HepG2 (cell line): ENCODE data around the gene FALEC. TPM values are rescaled to one million over a fixed set of nuclear protein-coding genes. Genes with fewer than 3 reads are reported as not detected.

ENCODE experiments used
- CBX5 ChIP-seq: sonication (generic); formaldehyde crosslinking; IDR thresholded peaks from 2 replicates; pipeline ENCODE4 v1.4.0; 2020; ENCODE audit warnings: missing genetic modification reagents, borderline replicate concordance
- CC2D1A ChIP-seq: sonication (generic); formaldehyde crosslinking; IDR thresholded peaks from 2 replicates; pipeline ENCODE4 v1.8.1; 2023; ENCODE audit warnings: mild to moderate bottlenecking, missing genetic modification reagents
- FOXM1 ChIP-seq: sonication (generic); formaldehyde crosslinking; IDR thresholded peaks from 2 replicates; pipeline ENCODE4 v1.5.0; 2020; ENCODE audit warnings: missing genetic modification reagents
- GLI4 ChIP-seq: sonication (generic); formaldehyde crosslinking; IDR thresholded peaks from 2 replicates; pipeline ENCODE4 v1.5.1; 2020; ENCODE audit warnings: missing genetic modification reagents, mild to moderate bottlenecking, moderate library complexity, borderline replicate concordance
- GLMP ChIP-seq: sonication (generic); formaldehyde crosslinking; IDR thresholded peaks from 2 replicates; pipeline ENCODE4 v1.9.0; 2021; ENCODE audit warnings: missing genetic modification reagents, mild to moderate bottlenecking, borderline replicate concordance
- MIER2 ChIP-seq: IDR thresholded peaks from 2 replicates; pipeline ENCODE4 v1.6.1; 2016; ENCODE audit warnings: missing biosample characterization, missing genetic modification reagents
- NR3C1 ChIP-seq: sonication (generic); formaldehyde crosslinking; IDR thresholded peaks from 2 replicates; pipeline ENCODE4 v1.4.0; 2020; ENCODE audit warnings: missing genetic modification reagents
- REXO4 ChIP-seq: sonication (generic); formaldehyde crosslinking; IDR thresholded peaks from 2 replicates; pipeline ENCODE4 v1.8.0; 2022; ENCODE audit warnings: missing genetic modification reagents, mild to moderate bottlenecking, borderline replicate concordance
- SAP130 ChIP-seq: IDR thresholded peaks from 2 replicates; pipeline ENCODE4 v1.6.1; 2016; ENCODE audit warnings: low read depth
- SMAD3 ChIP-seq: sonication (generic); formaldehyde crosslinking; IDR thresholded peaks from 2 replicates; pipeline ENCODE4 v1.4.0; 2020; ENCODE audit warnings: missing genetic modification reagents
- SRF ChIP-seq: IDR thresholded peaks from 2 replicates; pipeline ENCODE4 v1.6.1; 2011; ENCODE audit warnings: mild to moderate bottlenecking, low read depth, low read length, moderate library complexity
- THAP7 ChIP-seq: sonication (generic); formaldehyde crosslinking; IDR thresholded peaks from 2 replicates; pipeline ENCODE4 v1.8.1; 2023; ENCODE audit warnings: mild to moderate bottlenecking, missing genetic modification reagents
- U2AF1 ChIP-seq: fragments of 200-400 bp; formaldehyde crosslinking; optimal IDR thresholded peaks from 2 replicates; pipeline ENCODE3; 2017; ENCODE audit warnings: mild to moderate bottlenecking, low read depth, low read length
- ZFP90 ChIP-seq: sonication (generic); formaldehyde crosslinking; IDR thresholded peaks from 2 replicates; pipeline ENCODE4 v1.8.0; 2022; ENCODE audit warnings: missing genetic modification reagents, mild to moderate bottlenecking, inconsistent platforms, borderline replicate concordance
- ZNF260 ChIP-seq: sonication (generic); formaldehyde crosslinking; IDR thresholded peaks from 2 replicates; pipeline ENCODE4 v1.4.0; 2020; ENCODE audit warnings: missing genetic modification reagents, low read depth, mild to moderate bottlenecking, borderline replicate concordance
- ZNF292 ChIP-seq: sonication (generic); formaldehyde crosslinking; IDR thresholded peaks from 2 replicates; pipeline ENCODE4 v1.8.1; 2022; ENCODE audit warnings: mild to moderate bottlenecking, low read depth, missing genetic modification reagents, borderline replicate concordance
- ZNF501 ChIP-seq: sonication (generic); formaldehyde crosslinking; IDR thresholded peaks from 2 replicates; pipeline ENCODE4 v1.5.1; 2020; ENCODE audit warnings: mild to moderate bottlenecking, moderate library complexity, missing genetic modification reagents
- ZNF503 ChIP-seq: sonication (generic); formaldehyde crosslinking; IDR thresholded peaks from 2 replicates; pipeline ENCODE4 v1.4.0; 2020; ENCODE audit warnings: missing genetic modification reagents
- ZNF660 ChIP-seq: sonication (generic); formaldehyde crosslinking; IDR thresholded peaks from 2 replicates; pipeline ENCODE4 v1.5.1; 2020; ENCODE audit warnings: mild to moderate bottlenecking, low read depth, missing genetic modification reagents, borderline replicate concordance
- ZSCAN12 ChIP-seq: sonication (generic); formaldehyde crosslinking; IDR thresholded peaks from 2 replicates; pipeline ENCODE4 v1.9.0; 2021; ENCODE audit warnings: mild to moderate bottlenecking, missing genetic modification reagents
- polyA plus RNA-seq, 8 experiments: library from polyadenylated mRNA; depleted of rRNA in 3 of 8; stranded (reverse) in 7 of 8; unstranded in 1 of 8; fragments of >200 nt; fragmentation: Illumina TruSeq in 4 of 8; extraction: Trizol in 4 of 8; gene quantifications; 2 replicates each; pipeline versions ENCODE4 v1.2.1 to v1.2.3, GENCODE V29; 2011 to 2016; ENCODE audit warnings: low read depth in 4 of 8, missing spikeins in 1 of 8, mixed read lengths in 1 of 8; ENCODE audit not compliant: insufficient read depth in 1 of 8
- total RNA-seq, 5 experiments: library from RNA; depleted of rRNA; stranded (reverse); fragments of >200 nt; fragmentation: Illumina TruSeq; extraction: Trizol; gene quantifications; 2 replicates each; pipeline ENCODE4 v1.2.3, GENCODE V29; 2016; ENCODE audit warnings: low read depth in 1 of 5
- TF ChIP-seq, protein P1 (sequence below): IDR thresholded peaks from 2 replicates; pipeline ENCODE4 v1.6.1; 2016; ENCODE audit warnings: low read depth
- TF ChIP-seq, protein P2 (sequence below): fragments of 450-650 bp; IDR thresholded peaks from 2 replicates; pipeline ENCODE4 v1.6.1; 2017; ENCODE audit warnings: mild to moderate bottlenecking

FALEC gene
- total and polyA plus RNA-seq, 2 of the 13 experiments (the other 11 are each of a cell fraction or from before 2014, with no cell fraction given): 0.33 to 0.71 TPM

GRCh38 chr1:150552128-150552910 is 36.8 kb downstream of the FALEC start (continued):
- TF ChIP-seq SMAD3 (CRISPR knock-in tag) (no peak), ZNF292 (CRISPR knock-in tag) (peak; percentile 92), SAP130 (peak; percentile 81), U2AF1 (no peak), THAP7 (CRISPR knock-in tag) (0 out of 2 replicates have a peak, but pooled peaks have one; percentile 59), ZNF501 (CRISPR knock-in tag) (0 out of 2 replicates have a peak, but pooled peaks have one; percentile 48), GLMP (no peak), MIER2 (CRISPR knock-in tag) (peak; percentile 15; the same call in 1 of the 2 replicates), CC2D1A (CRISPR knock-in tag) (no peak), ZNF503 (CRISPR knock-in tag) (no peak), ZSCAN12 (CRISPR knock-in tag) (no peak), NR3C1 (CRISPR knock-in tag) (no peak), FOXM1 (no peak), SRF (no peak), ZNF660 (CRISPR knock-in tag) (no peak), ZNF260 (no peak), GLI4 (CRISPR knock-in tag) (no peak), ZFP90 (CRISPR knock-in tag) (no peak), CBX5 (no peak; the same call in 1 of the 2 replicates), REXO4 (CRISPR knock-in tag) (no peak)
- TF ChIP-seq, protein P1, sequence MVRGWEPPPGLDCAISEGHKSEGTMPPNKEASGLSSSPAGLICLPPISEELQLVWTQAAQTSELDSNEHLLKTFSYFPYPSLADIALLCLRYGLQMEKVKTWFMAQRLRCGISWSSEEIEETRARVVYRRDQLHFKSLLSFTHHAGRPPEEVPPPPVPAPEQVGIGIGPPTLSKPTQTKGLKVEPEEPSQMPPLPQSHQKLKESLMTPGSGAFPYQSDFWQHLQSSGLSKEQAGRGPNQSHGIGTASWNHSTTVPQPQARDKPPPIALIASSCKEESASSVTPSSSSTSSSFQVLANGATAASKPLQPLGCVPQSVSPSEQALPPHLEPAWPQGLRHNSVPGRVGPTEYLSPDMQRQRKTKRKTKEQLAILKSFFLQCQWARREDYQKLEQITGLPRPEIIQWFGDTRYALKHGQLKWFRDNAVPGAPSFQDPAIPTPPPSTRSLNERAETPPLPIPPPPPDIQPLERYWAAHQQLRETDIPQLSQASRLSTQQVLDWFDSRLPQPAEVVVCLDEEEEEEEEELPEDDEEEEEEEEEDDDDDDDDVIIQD: no peak
- TF ChIP-seq, protein P2, sequence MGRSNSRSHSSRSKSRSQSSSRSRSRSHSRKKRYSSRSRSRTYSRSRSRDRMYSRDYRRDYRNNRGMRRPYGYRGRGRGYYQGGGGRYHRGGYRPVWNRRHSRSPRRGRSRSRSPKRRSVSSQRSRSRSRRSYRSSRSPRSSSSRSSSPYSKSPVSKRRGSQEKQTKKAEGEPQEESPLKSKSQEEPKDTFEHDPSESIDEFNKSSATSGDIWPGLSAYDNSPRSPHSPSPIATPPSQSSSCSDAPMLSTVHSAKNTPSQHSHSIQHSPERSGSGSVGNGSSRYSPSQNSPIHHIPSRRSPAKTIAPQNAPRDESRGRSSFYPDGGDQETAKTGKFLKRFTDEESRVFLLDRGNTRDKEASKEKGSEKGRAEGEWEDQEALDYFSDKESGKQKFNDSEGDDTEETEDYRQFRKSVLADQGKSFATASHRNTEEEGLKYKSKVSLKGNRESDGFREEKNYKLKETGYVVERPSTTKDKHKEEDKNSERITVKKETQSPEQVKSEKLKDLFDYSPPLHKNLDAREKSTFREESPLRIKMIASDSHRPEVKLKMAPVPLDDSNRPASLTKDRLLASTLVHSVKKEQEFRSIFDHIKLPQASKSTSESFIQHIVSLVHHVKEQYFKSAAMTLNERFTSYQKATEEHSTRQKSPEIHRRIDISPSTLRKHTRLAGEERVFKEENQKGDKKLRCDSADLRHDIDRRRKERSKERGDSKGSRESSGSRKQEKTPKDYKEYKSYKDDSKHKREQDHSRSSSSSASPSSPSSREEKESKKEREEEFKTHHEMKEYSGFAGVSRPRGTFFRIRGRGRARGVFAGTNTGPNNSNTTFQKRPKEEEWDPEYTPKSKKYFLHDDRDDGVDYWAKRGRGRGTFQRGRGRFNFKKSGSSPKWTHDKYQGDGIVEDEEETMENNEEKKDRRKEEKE: no peak
